SK-N-SH (cell line): ENCODE data around the gene TIMM17A. TPM values are rescaled to one million over a fixed set of nuclear protein-coding genes. Genes with fewer than 3 reads are reported as not detected.
A peak's percentile ranks its signal among the peaks of the same experiment; 100 is the strongest.

Experiments
- CTCF ChIA-PET: fragments of 300-600, 350-600 bp; formaldehyde crosslinking; extraction: SDS; loops from one replicate; lab custom pipeline; 2021; lab: Yijun Ruan, JAX
- POLR2A ChIA-PET: fragments of 350-600 bp; sonication (Branson Sonifier 250); formaldehyde crosslinking; extraction: SDS; loops from one replicate; lab custom pipeline; 2020; ENCODE audit warnings: antibody characterized with exemption, inconsistent platforms; lab: Yijun Ruan, JAX
- DNase-seq: peaks from one replicate; pipeline ENCODE4 v3.0.0; 2012
- H2AFZ ChIP-seq: fragments of 200-600 bp; sonication (generic); 2 replicates; pipeline ENCODE4 v1.8.1; 2016; ENCODE audit warnings: antibody characterized with exemption, mild to moderate bottlenecking, low read depth
- H3F3A ChIP-seq: fragments of 200-600 bp; sonication (generic); replicated peaks from 2 replicates; pipeline ENCODE3; 2016; ENCODE audit warnings: antibody characterized with exemption, mild to moderate bottlenecking; ENCODE audit not compliant: insufficient read depth
- H3K27ac ChIP-seq, 2 experiments: fragments of 200-500 bp in 1 of 2; fragments of 200-600 bp in 1 of 2; sonication (Bioruptor generic) in 1 of 2; sonication (generic), shearing (Covaris generic) in 1 of 2; 2 replicates each; pipeline versions ENCODE4 v1.5.1 to v1.6.1; 2014 to 2016; ENCODE audit warnings: low read depth in 2 of 2, inconsistent platforms in 1 of 2, low read length in 1 of 2, mild to moderate bottlenecking in 1 of 2, mixed read lengths in 1 of 2
- H3K27me3 ChIP-seq: fragments of 200-600 bp; sonication (generic), shearing (Covaris generic); 2 replicates; pipeline ENCODE4 v1.6.1; 2016; ENCODE audit warnings: mixed run types; ENCODE audit not compliant: insufficient read depth
- H3K36me3 ChIP-seq, 2 experiments: fragments of 200-500 bp in 1 of 2; fragments of 200-600 bp in 1 of 2; sonication (Bioruptor generic) in 1 of 2; sonication (generic) in 1 of 2; replicated peaks in 1 of 2; 2 replicates each; pipeline versions ENCODE3 to v1.5.1; 2014 to 2016; ENCODE audit warnings: low read length in 1 of 2, mild to moderate bottlenecking in 1 of 2; ENCODE audit not compliant: insufficient read depth in 2 of 2, control insufficient read depth in 1 of 2
- H3K4me1 ChIP-seq, 2 experiments: fragments of 200-500 bp in 1 of 2; fragments of 200-600 bp in 1 of 2; sonication (Bioruptor generic) in 1 of 2; sonication (generic), shearing (Covaris generic) in 1 of 2; 2 replicates each; pipeline versions ENCODE4 v1.5.1 to v1.6.1; 2014 to 2016; ENCODE audit warnings: low read depth in 1 of 2, low read length in 1 of 2, mixed run types in 1 of 2; ENCODE audit not compliant: insufficient read depth in 2 of 2, control insufficient read depth in 1 of 2
- H3K4me2 ChIP-seq: fragments of 200-600 bp; sonication (generic), shearing (Covaris generic); 2 replicates; pipeline ENCODE4 v1.6.1; 2017; ENCODE audit warnings: mixed run types
- H3K4me3 ChIP-seq, 2 experiments: fragments of 200-500 bp in 1 of 2; fragments of 200-600 bp in 1 of 2; sonication (Bioruptor generic) in 1 of 2; sonication (generic), shearing (Covaris generic) in 1 of 2; 2 replicates each; pipeline versions ENCODE4 v1.5.1 to v1.8.1; 2014 to 2016; ENCODE audit warnings: low read depth in 2 of 2, inconsistent platforms in 1 of 2, low read length in 1 of 2, mild to moderate bottlenecking in 1 of 2, mixed read lengths in 1 of 2, moderate library complexity in 1 of 2
- H3K79me2 ChIP-seq: fragments of 200-600 bp; sonication (generic); 2 replicates; pipeline ENCODE4 v1.8.1; 2017; ENCODE audit warnings: mild to moderate bottlenecking; ENCODE audit not compliant: insufficient read depth
- H3K9ac ChIP-seq: fragments of 200-600 bp; sonication (generic); 2 replicates; pipeline ENCODE4 v1.6.1; 2017; ENCODE audit warnings: mixed run types
- H3K9me2 ChIP-seq: fragments of 200-600 bp; sonication (generic); 2 replicates; pipeline ENCODE4 v1.6.1; 2017; ENCODE audit warnings: mixed run types
- H3K9me3 ChIP-seq: fragments of 200-600 bp; sonication (generic); 2 replicates; pipeline ENCODE4 v1.6.1; 2017; ENCODE audit warnings: mixed run types, mild to moderate bottlenecking, moderate library complexity
- H4K20me1 ChIP-seq: fragments of 200-600 bp; sonication (generic); 2 replicates; pipeline ENCODE4 v1.6.1; 2017; ENCODE audit warnings: mild to moderate bottlenecking, mixed run types; ENCODE audit not compliant: insufficient read depth
- CTCF ChIP-seq: fragments of 200-600 bp; sonication (generic); IDR thresholded peaks from 2 replicates; pipeline ENCODE4 v1.6.1; 2017; ENCODE audit warnings: antibody characterized with exemption, mild to moderate bottlenecking, moderate library complexity
- FOSL2 ChIP-seq: IDR thresholded peaks from 2 replicates; pipeline ENCODE4 v1.4.0; 2012; ENCODE audit warnings: low read depth, mild to moderate bottlenecking, moderate library complexity, borderline replicate concordance
- GATA2 ChIP-seq: sonication (generic); formaldehyde crosslinking; IDR thresholded peaks from 2 replicates; pipeline ENCODE4 v1.5.0; 2020; ENCODE audit warnings: mild to moderate bottlenecking, missing genetic modification reagents
- IRF3 ChIP-seq: fragments of 150-350 bp; IDR thresholded peaks from 2 replicates; pipeline ENCODE4 v1.6.1; 2016; ENCODE audit warnings: mild to moderate bottlenecking, low read depth, low read length
- JUND ChIP-seq: IDR thresholded peaks from 2 replicates; pipeline ENCODE4 v1.4.0; 2012
- MAX ChIP-seq: IDR thresholded peaks from 2 replicates; pipeline ENCODE4 v1.4.0; 2012; ENCODE audit warnings: low read depth
- MEF2A ChIP-seq: IDR thresholded peaks from 2 replicates; pipeline ENCODE4 v1.4.0; 2012; ENCODE audit warnings: low read depth, borderline replicate concordance
- PBX3 ChIP-seq: IDR thresholded peaks from 2 replicates; pipeline ENCODE4; 2012
- RCOR1 ChIP-seq: fragments of 150-350 bp; IDR thresholded peaks from 2 replicates; pipeline ENCODE4 v1.6.1; 2017; ENCODE audit warnings: antibody characterized with exemption, low read length
- REST ChIP-seq: IDR thresholded peaks from 2 replicates; pipeline ENCODE4 v1.6.1; 2012; ENCODE audit warnings: mild to moderate bottlenecking, low read depth, low read length, moderate library complexity
- RXRA ChIP-seq: IDR thresholded peaks from 2 replicates; pipeline ENCODE4 v1.4.0; 2012; ENCODE audit warnings: low read depth, mild to moderate bottlenecking, borderline replicate concordance
- SMC3 ChIP-seq: IDR thresholded peaks from 2 replicates; pipeline ENCODE4 v1.6.1; 2012; ENCODE audit warnings: low read depth, low read length, improper control_type of control experiment
- TCF12 ChIP-seq: IDR thresholded peaks from 2 replicates; pipeline ENCODE4 v1.4.0; 2012
- ZBTB33 ChIP-seq: IDR thresholded peaks from 2 replicates; pipeline ENCODE4 v1.4.0; 2012; ENCODE audit warnings: low read depth, borderline replicate concordance
- WGBS: methylation state at CpG from one replicate; pipeline ENCODE4 v1.1.6; 2017; ENCODE audit warnings: low lambda C conversion rate; 5-methylcytosine and 5-hydroxymethylcytosine counted together
- polyA plus RNA-seq, 3 experiments: library from polyadenylated mRNA; depleted of rRNA; stranded (reverse); fragments of >200 nt; gene quantifications; 2 replicates each; pipeline ENCODE4 v1.2.3, GENCODE V29; 2012

The TIMM17A gene
- polyA plus RNA-seq, 1 of the 3 experiments (the other 2 are of a cell fraction), result 33.6 TPM

GRCh38 chr1:201937624-201938213 is 17.6 kb upstream of the TIMM17A start:
- 51% methylated on average over 5 of the region's 5 CpGs for WGBS
- H3K4me1 ChIP-seq, result no peaks in the 10 kb centered on the region; a peak in 1 of 4 replicates
- DNase-seq, result no peak
- H3K79me2 ChIP-seq, result no peaks in the 10 kb centered on the region
- TF ChIP-seq FOSL2 (peak; percentile 56), CTCF (no peak), SMC3 (no peak), RCOR1 (no peak), MEF2A (no peak), JUND (peak; percentile 65), PBX3 (no peak)
- H3K27me3 ChIP-seq, result no peaks in the 10 kb centered on the region
- H3K9ac ChIP-seq, result no peak overlapping the region
- no peaks in the 10 kb centered on the region for H3K9me2 ChIP-seq
- peaks cover 6% of the 10 kb centered on the region for H3F3A ChIP-seq
- H2AFZ ChIP-seq, result peak overlapping the region; percentile 75
- ChIA-PET POLR2A (no interaction called here), CTCF (interaction anchor here (3.8 kb wide), 1 partner anchor 42 kb away, joined by 20 read pairs; no protein-coding TSS in a partner anchor)
- 0 out of 2 replicates have a peak overlapping the region, but pooled peaks have one; percentile 35 for H3K4me2 ChIP-seq
- peak overlapping the region in 1 of 2 experiments; percentile 52; a peak in 2 of 4 replicates for H3K27ac ChIP-seq
- H4K20me1 ChIP-seq, result no peaks in the 10 kb centered on the region
- no peaks in the 10 kb centered on the region for H3K9me3 ChIP-seq
- no peaks in the 10 kb centered on the region for H3K36me3 ChIP-seq
- no peak overlapping the region for H3K4me3 ChIP-seq

GRCh38 chr1:201938440-201939035 is 16.8 kb upstream of the TIMM17A start:
- no peak overlapping the region for H3K9ac ChIP-seq
- no peak for DNase-seq
- 82% methylated on average over 4 of the region's 4 CpGs for WGBS
- no peaks in the 10 kb centered on the region for H4K20me1 ChIP-seq
- H2AFZ ChIP-seq, result peak overlapping the region; percentile 75; the same call in 1 of the 2 replicates
- H3K36me3 ChIP-seq, result no peaks in the 10 kb centered on the region
- peaks cover 6% of the 10 kb centered on the region for H3F3A ChIP-seq
- H3K4me3 ChIP-seq, result no peak overlapping the region
- H3K4me1 ChIP-seq, result no peaks in the 10 kb centered on the region; a peak in 1 of 4 replicates
- POLR2A ChIA-PET, result no interaction called here
- no peaks in the 10 kb centered on the region for H3K9me2 ChIP-seq
- TF ChIP-seq IRF3 (no peak), RXRA (no peak), SMC3 (no peak), GATA2 (no peak), RCOR1 (no peak), ZBTB33 (no peak), FOSL2 (no peak), MAX (no peak), REST (no peak), TCF12 (no peak)
- TF ChIP-seq, all 33 proteins: peak for 0
- no peaks in the 10 kb centered on the region for H3K9me3 ChIP-seq
- CTCF ChIA-PET, result interaction anchor here (3.8 kb wide), 1 partner anchor 42 kb away, joined by 20 read pairs; no protein-coding TSS in a partner anchor
- 0 out of 2 replicates have a peak overlapping the region, but pooled peaks have one; percentile 35 for H3K4me2 ChIP-seq
- H3K27ac ChIP-seq, result peak overlapping the region in 1 of 2 experiments; percentile 52; a peak in 2 of 4 replicates
- no peaks in the 10 kb centered on the region for H3K27me3 ChIP-seq
- no peaks in the 10 kb centered on the region for H3K79me2 ChIP-seq
